Upper lobe of left lung (tissue), 6 donors: Measurements from ENCODE around the gene DLG2. TPM values are rescaled to one million over a fixed set of nuclear protein-coding genes. Genes with fewer than 3 reads are reported as not detected.

Experiments used
- ATAC-seq, 2 donors: fragments of 200-7000 bp; cut with Tn5 transposase; one replicate each; pipeline ENCODE4 v1.9.1; 2022; ENCODE audit warnings: mild to moderate bottlenecking in 2 of 2, moderate library complexity in 2 of 2; ENCODE audit not compliant: low FRiP score in 2 of 2
- DNase-seq, 2 donors: peaks; one replicate each; pipeline ENCODE4 v3.0.0-alpha.2; 2019 to 2020
- H3K27ac ChIP-seq, 4 donors: fragments of 200-600 bp; sonication (generic); one replicate each; pipeline ENCODE4 v1.5.1; 2016 to 2019
- H3K27me3 ChIP-seq, 4 donors: fragments of 200-600 bp; sonication (generic); one replicate each; pipeline ENCODE4 v1.5.1; 2017 to 2019
- H3K36me3 ChIP-seq, 4 donors: fragments of 200-600 bp; sonication (generic); one replicate each; pipeline ENCODE4 v1.5.1; 2016 to 2019
- H3K4me1 ChIP-seq, 4 donors: fragments of 200-600 bp; sonication (generic); one replicate each; pipeline ENCODE4 v1.5.1; 2018 to 2019
- H3K4me3 ChIP-seq, 4 donors: fragments of 200-600 bp; sonication (generic); one replicate each; pipeline ENCODE4 v1.5.1; 2017 to 2019; ENCODE audit warnings: mild to moderate bottlenecking in 2 of 4, moderate library complexity in 1 of 4
- H3K9me3 ChIP-seq, 4 donors: fragments of 200-600 bp; sonication (generic); one replicate each; pipeline ENCODE4 v1.5.1; 2018 to 2019
- EP300 ChIP-seq, 4 donors: sonication (generic); formaldehyde crosslinking; IDR thresholded peaks; one replicate each; pipeline ENCODE4 v1.5.1; 2017; ENCODE audit warnings: antibody characterized with exemption in 4 of 4, control low read depth in 2 of 4
- POLR2A ChIP-seq, 4 donors: fragments of 450-650 bp; IDR thresholded peaks; one replicate each; pipeline ENCODE4 v1.5.1; 2016 to 2017; ENCODE audit warnings: antibody characterized with exemption in 4 of 4, mild to moderate bottlenecking in 2 of 4
- POLR2AphosphoS5 ChIP-seq, 2 donors: sonication (generic); formaldehyde crosslinking; IDR thresholded peaks; one replicate each; pipeline ENCODE4 v1.5.1; 2017; ENCODE audit warnings: antibody characterized with exemption in 2 of 2
- WGBS, 2 donors: methylation state at CpG; one replicate each; pipeline ENCODE4 v1.1.5; 2017 to 2018; 5-methylcytosine and 5-hydroxymethylcytosine counted together
- total RNA-seq, 6 donors: library from RNA; depleted of rRNA in 4 of 6; stranded (reverse); fragments of >200 nt in 4 of 6; gene quantifications; one replicate each; pipeline versions ENCODE4 v1.1.0 to v1.2.1, GENCODE V29; 2016 to 2021
- TF ChIP-seq, protein P1 (sequence below), 6 experiments: fragments of 450-650 bp in 4 of 6; fragments of 200-600 bp in 2 of 6; sonication (generic) in 2 of 6; IDR thresholded peaks; one replicate each; pipeline ENCODE4 v1.5.1; 2016 to 2019; ENCODE audit warnings: antibody characterized with exemption in 6 of 6
- donor health status: DM: no; HTN: no; CAD: no; lungs with moderate emphysema.
- donor health status: DM: no; HTN: yes; CAD: no; lungs with severe emphysema.

The DLG2 gene
- total RNA-seq, 6 donors from 2014 or later = 3.4 to 37.7 (median 9.1) TPM

DNA sequence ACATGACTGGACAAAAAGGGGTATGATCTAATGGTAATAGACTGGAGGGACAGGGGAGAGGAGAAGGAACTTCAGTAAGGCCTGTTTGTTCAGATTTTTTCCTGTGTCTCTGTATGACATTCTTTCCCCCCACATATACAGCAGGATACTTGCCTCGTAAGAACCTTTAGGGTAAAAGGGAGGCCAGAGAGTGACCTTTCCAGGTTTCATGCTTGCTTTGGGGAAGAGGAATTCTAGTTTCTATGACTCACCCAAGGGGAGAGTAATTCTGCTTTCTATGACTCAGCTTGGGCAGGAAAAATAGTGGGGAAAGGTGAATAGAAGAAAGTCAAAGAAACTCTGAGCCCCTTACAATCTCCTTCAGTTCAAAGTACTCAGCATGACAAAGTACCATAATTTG, 457.0 kb downstream of the DLG2 start:
- 79 to 80% methylated on average over 1 of the region's 1 CpG for WGBS, 2 donors
- TF ChIP-seq POLR2A (IDR thresholded peaks at IDR 0.05) (no peak), POLR2AphosphoS5 (IDR thresholded peaks at IDR 0.05) (no peak), EP300 (IDR thresholded peaks at IDR 0.05) (no peak)
- TF ChIP-seq, protein P1, sequence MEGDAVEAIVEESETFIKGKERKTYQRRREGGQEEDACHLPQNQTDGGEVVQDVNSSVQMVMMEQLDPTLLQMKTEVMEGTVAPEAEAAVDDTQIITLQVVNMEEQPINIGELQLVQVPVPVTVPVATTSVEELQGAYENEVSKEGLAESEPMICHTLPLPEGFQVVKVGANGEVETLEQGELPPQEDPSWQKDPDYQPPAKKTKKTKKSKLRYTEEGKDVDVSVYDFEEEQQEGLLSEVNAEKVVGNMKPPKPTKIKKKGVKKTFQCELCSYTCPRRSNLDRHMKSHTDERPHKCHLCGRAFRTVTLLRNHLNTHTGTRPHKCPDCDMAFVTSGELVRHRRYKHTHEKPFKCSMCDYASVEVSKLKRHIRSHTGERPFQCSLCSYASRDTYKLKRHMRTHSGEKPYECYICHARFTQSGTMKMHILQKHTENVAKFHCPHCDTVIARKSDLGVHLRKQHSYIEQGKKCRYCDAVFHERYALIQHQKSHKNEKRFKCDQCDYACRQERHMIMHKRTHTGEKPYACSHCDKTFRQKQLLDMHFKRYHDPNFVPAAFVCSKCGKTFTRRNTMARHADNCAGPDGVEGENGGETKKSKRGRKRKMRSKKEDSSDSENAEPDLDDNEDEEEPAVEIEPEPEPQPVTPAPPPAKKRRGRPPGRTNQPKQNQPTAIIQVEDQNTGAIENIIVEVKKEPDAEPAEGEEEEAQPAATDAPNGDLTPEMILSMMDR (IDR thresholded peaks at IDR 0.05) = no peak

DNA sequence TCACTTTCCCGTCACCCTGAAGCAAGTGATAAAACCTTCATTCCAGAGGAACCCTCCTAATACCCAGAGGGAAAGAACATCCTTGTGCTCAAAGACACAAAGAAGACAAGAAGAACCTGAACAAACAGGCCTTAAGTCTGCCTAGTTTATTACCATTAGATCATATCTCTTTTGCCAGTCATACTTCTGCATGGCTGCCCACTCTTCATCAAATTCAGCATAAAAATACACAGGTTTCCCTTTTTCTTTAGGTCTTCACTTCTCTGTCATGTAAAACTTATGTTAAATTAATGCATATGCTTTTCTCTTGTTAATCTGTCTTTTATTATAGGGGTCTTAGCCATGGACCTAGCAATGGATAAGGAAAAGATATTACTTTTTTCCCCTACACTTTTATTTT, 459.7 kb downstream of the DLG2 start:
- 90 to 92% methylated on average over 1 of the region's 1 CpG for WGBS, 2 donors

More for the DNA sequence above, 457.0 kb downstream of the DLG2 start:
- H3K36me3 ChIP-seq = no peaks in the 10 kb centered on the region
- DNase-seq = no peak
- no peak for ATAC-seq
- peaks cover 0 to 12% (median 0%) of the 10 kb centered on the region in 4 donors for H3K9me3 ChIP-seq
- no peaks in the 10 kb centered on the region for H3K4me1 ChIP-seq
- H3K27ac ChIP-seq = no peak overlapping the region
- H3K4me3 ChIP-seq = no peak overlapping the region
- H3K27me3 ChIP-seq = no peaks in the 10 kb centered on the region

GRCh38 chr11:85167038-85167437, 460.1 kb downstream of the DLG2 start:
- H3K4me1 ChIP-seq = no peaks in the 10 kb centered on the region

More for the DNA sequence above, 459.7 kb downstream of the DLG2 start:
- no peaks in the 10 kb centered on the region for H3K4me1 ChIP-seq
- DNase-seq (no peak), ATAC-seq (no peak)
- H3K27ac ChIP-seq = no peak overlapping the region
- H3K9me3 ChIP-seq = no peaks in the 10 kb centered on the region
- no peaks in the 10 kb centered on the region for H3K36me3 ChIP-seq
- no peaks in the 10 kb centered on the region for H3K27me3 ChIP-seq
- H3K4me3 ChIP-seq = no peak overlapping the region
- TF ChIP-seq, protein P1 (IDR thresholded peaks at IDR 0.05) = no peak

GRCh38 chr11:85165819-85166218, 461.3 kb downstream of the DLG2 start:
- DNase-seq (no peak), ATAC-seq (no peak)
- Histone ChIP-seq H3K4me1 (no peaks in the 10 kb centered on the region), H3K27me3 (no peaks in the 10 kb centered on the region), H3K36me3 (no peaks in the 10 kb centered on the region), H3K27ac (no peak overlapping the region), H3K9me3 (no peaks in the 10 kb centered on the region), H3K4me3 (no peak overlapping the region)
- 74 to 77% methylated on average over 2 of the region's 2 CpGs for WGBS, 2 donors
- TF ChIP-seq EP300 (IDR thresholded peaks at IDR 0.05) (no peak), POLR2A (IDR thresholded peaks at IDR 0.05) (no peak), POLR2AphosphoS5 (IDR thresholded peaks at IDR 0.05) (no peak)
- TF ChIP-seq, protein P1 (IDR thresholded peaks at IDR 0.05) = no peak

More at GRCh38 chr11:85167038-85167437, 460.1 kb downstream of the DLG2 start:
- Histone ChIP-seq H3K36me3 (no peaks in the 10 kb centered on the region), H3K4me3 (no peak overlapping the region), H3K27ac (no peak overlapping the region), H3K27me3 (no peaks in the 10 kb centered on the region), H3K9me3 (no peaks in the 10 kb centered on the region)
- ATAC-seq (no peak), DNase-seq (no peak)
- TF ChIP-seq POLR2A (IDR thresholded peaks at IDR 0.05) (no peak), POLR2AphosphoS5 (IDR thresholded peaks at IDR 0.05) (no peak), EP300 (IDR thresholded peaks at IDR 0.05) (no peak)
- TF ChIP-seq, protein P1 (IDR thresholded peaks at IDR 0.05) = no peak
- 72 to 85% methylated on average over 1 of the region's 1 CpG for WGBS, 2 donors

DNA sequence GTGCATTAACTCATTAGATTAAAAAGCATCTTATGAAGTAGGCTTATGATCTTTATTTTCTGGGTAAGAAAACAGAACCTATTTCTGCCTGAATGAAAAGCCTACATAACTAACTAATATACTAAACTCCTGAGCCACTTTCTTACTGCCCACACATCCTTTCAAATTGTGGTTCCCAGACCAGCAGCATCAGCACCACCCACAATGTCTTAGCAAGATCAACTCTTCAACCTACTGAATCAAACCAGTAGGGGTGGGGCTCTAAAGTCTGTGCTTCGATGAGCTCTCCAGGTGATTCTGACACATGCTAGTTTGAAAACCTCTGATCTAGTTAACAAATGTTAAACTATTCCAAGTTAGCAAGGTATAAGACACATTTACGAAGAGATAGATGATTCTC, 462.4 kb downstream of the DLG2 start:
- ATAC-seq (no peak), DNase-seq (no peak)
- Histone ChIP-seq H3K4me3 (no peak overlapping the region), H3K9me3 (no peaks in the 10 kb centered on the region), H3K27ac (no peak overlapping the region), H3K4me1 (no peaks in the 10 kb centered on the region), H3K36me3 (no peaks in the 10 kb centered on the region), H3K27me3 (no peaks in the 10 kb centered on the region)
- 76 to 82% methylated on average over 2 of the region's 2 CpGs for WGBS, 2 donors
- no peak for TF ChIP-seq POLR2AphosphoS5 (IDR thresholded peaks at IDR 0.05)
- no peak for TF ChIP-seq EP300 (IDR thresholded peaks at IDR 0.05)
- TF ChIP-seq POLR2A (IDR thresholded peaks at IDR 0.05) = no peak
- TF ChIP-seq, protein P1 (IDR thresholded peaks at IDR 0.05) = no peak
